HepG2 (cell line): Measurements from ENCODE around the gene IL6R. TPM values are rescaled to one million over a fixed set of nuclear protein-coding genes. Genes with fewer than 3 reads are reported as not detected.
A peak's percentile ranks its signal among the peaks of the same experiment; 100 is the strongest.

ENCODE experiments used
- ATF1 ChIP-seq: IDR thresholded peaks from 2 replicates; pipeline ENCODE4 v1.6.1; 2016; ENCODE audit warnings: mild to moderate bottlenecking, control low read depth
- ATF7 ChIP-seq, 2 experiments: fragments of 450-650 bp in 1 of 2; sonication (generic) in 1 of 2; formaldehyde crosslinking in 1 of 2; IDR thresholded peaks; 2 replicates each; pipeline versions ENCODE4 v1.4.0 to v1.6.1; 2016 to 2020; ENCODE audit warnings: antibody characterized with exemption in 1 of 2, mild to moderate bottlenecking in 1 of 2, missing genetic modification reagents in 1 of 2
- CCDC6 ChIP-seq: sonication (generic); formaldehyde crosslinking; IDR thresholded peaks from 2 replicates; pipeline ENCODE4 v1.8.1; 2022; ENCODE audit warnings: mild to moderate bottlenecking, missing genetic modification reagents, moderate library complexity
- CEBPG ChIP-seq: IDR thresholded peaks from 2 replicates; pipeline ENCODE4 v1.6.1; 2016
- CTCF ChIP-seq: sonication (generic); formaldehyde crosslinking; IDR thresholded peaks from 2 replicates; pipeline ENCODE4 v1.5.0; 2020; ENCODE audit warnings: mild to moderate bottlenecking, missing genetic modification reagents, moderate library complexity
- FOXK1 ChIP-seq: sonication (generic); formaldehyde crosslinking; IDR thresholded peaks from 2 replicates; pipeline ENCODE4 v1.4.0; 2020; ENCODE audit warnings: low read depth, missing genetic modification reagents, borderline replicate concordance
- HNRNPLL ChIP-seq: fragments of 200-400 bp; formaldehyde crosslinking; IDR thresholded peaks from 2 replicates; pipeline ENCODE4 v1.6.1; 2017; ENCODE audit warnings: mild to moderate bottlenecking, low read depth, low read length; ENCODE audit not compliant: poor library complexity, severe bottlenecking
- ISX ChIP-seq: sonication (generic); formaldehyde crosslinking; conservative IDR thresholded peaks from 2 replicates; pipeline ENCODE4 v1.5.0; 2020; ENCODE audit warnings: missing genetic modification reagents
- KDM1A ChIP-seq: IDR thresholded peaks from 2 replicates; pipeline ENCODE4 v1.6.1; 2016; ENCODE audit warnings: missing compliant biosample characterization
- KDM5B ChIP-seq: sonication (generic); formaldehyde crosslinking; IDR thresholded peaks from 2 replicates; pipeline ENCODE4 v1.4.0; 2020; ENCODE audit warnings: missing genetic modification reagents, mild to moderate bottlenecking, borderline replicate concordance
- KLF6 ChIP-seq: IDR thresholded peaks from 2 replicates; pipeline ENCODE4 v1.8.0; 2016; ENCODE audit warnings: missing biosample characterization, missing genetic modification reagents
- MYPOP ChIP-seq: sonication (generic); formaldehyde crosslinking; IDR thresholded peaks from 2 replicates; pipeline ENCODE4 v1.8.1; 2023; ENCODE audit warnings: mild to moderate bottlenecking, moderate library complexity, missing genetic modification reagents
- NFYB ChIP-seq: sonication (generic); formaldehyde crosslinking; IDR thresholded peaks from 2 replicates; pipeline ENCODE4 v1.4.0; 2020; ENCODE audit warnings: missing genetic modification reagents
- PCBP2 ChIP-seq: fragments of 200-400 bp; formaldehyde crosslinking; optimal IDR thresholded peaks from 2 replicates; pipeline ENCODE3; 2018; ENCODE audit warnings: low read length, low read depth; ENCODE audit not compliant: poor library complexity, severe bottlenecking
- PHF21A ChIP-seq: sonication (generic); formaldehyde crosslinking; IDR thresholded peaks from 2 replicates; pipeline ENCODE4 v1.5.0; 2020; ENCODE audit warnings: mild to moderate bottlenecking, missing genetic modification reagents
- POLR2A ChIP-seq, 2 experiments: IDR thresholded peaks; 2 replicates each; pipeline ENCODE4 v1.6.1; 2011; ENCODE audit warnings: low read depth in 2 of 2, low read length in 2 of 2, mild to moderate bottlenecking in 1 of 2, moderate library complexity in 1 of 2; ENCODE audit not compliant: insufficient read depth in 1 of 2
- POLR2AphosphoS2 ChIP-seq: IDR thresholded peaks from 2 replicates; pipeline ENCODE4 v1.6.1; 2011; ENCODE audit warnings: low read depth, low read length, improper control_type of control experiment
- RORA ChIP-seq: sonication (generic); formaldehyde crosslinking; IDR thresholded peaks from 2 replicates; pipeline ENCODE4 v1.5.0; 2020; ENCODE audit warnings: mild to moderate bottlenecking, missing genetic modification reagents, moderate library complexity
- SETDB1 ChIP-seq: sonication (generic); formaldehyde crosslinking; IDR thresholded peaks from 2 replicates; pipeline ENCODE4 v1.5.1; 2020; ENCODE audit warnings: missing genetic modification reagents, mild to moderate bottlenecking, borderline replicate concordance
- SMC3 ChIP-seq: IDR thresholded peaks from 2 replicates; pipeline ENCODE4 v1.6.1; 2011; ENCODE audit warnings: low read length, improper control_type of control experiment
- SRF ChIP-seq: IDR thresholded peaks from 2 replicates; pipeline ENCODE4 v1.6.1; 2011; ENCODE audit warnings: mild to moderate bottlenecking, low read depth, low read length, moderate library complexity
- ZBTB37 ChIP-seq: sonication (generic); formaldehyde crosslinking; IDR thresholded peaks from 2 replicates; pipeline ENCODE4 v1.4.0; 2020; ENCODE audit warnings: mild to moderate bottlenecking, missing genetic modification reagents
- ZBTB38 ChIP-seq: sonication (generic); formaldehyde crosslinking; IDR thresholded peaks from 2 replicates; pipeline ENCODE4 v1.5.1; 2020; ENCODE audit warnings: mild to moderate bottlenecking, missing genetic modification reagents
- ZFP62 ChIP-seq: sonication (generic); formaldehyde crosslinking; IDR thresholded peaks from 2 replicates; pipeline ENCODE4 v1.4.0; 2020; ENCODE audit warnings: missing genetic modification reagents
- ZNF362 ChIP-seq: sonication (generic); formaldehyde crosslinking; IDR thresholded peaks from 2 replicates; pipeline ENCODE4 v1.4.0; 2020; ENCODE audit warnings: missing genetic modification reagents, mild to moderate bottlenecking, borderline replicate concordance
- ZNF619 ChIP-seq: sonication (generic); formaldehyde crosslinking; IDR thresholded peaks from 2 replicates; pipeline ENCODE4 v1.4.0; 2020; ENCODE audit warnings: mild to moderate bottlenecking, missing genetic modification reagents
- ZNF749 ChIP-seq: sonication (generic); formaldehyde crosslinking; IDR thresholded peaks from 2 replicates; pipeline ENCODE4 v1.8.0; 2022; ENCODE audit warnings: mild to moderate bottlenecking, missing genetic modification reagents, moderate library complexity, borderline replicate concordance
- ZNF878 ChIP-seq: sonication (generic); formaldehyde crosslinking; IDR thresholded peaks from 2 replicates; pipeline ENCODE4 v1.8.1; 2023; ENCODE audit warnings: mild to moderate bottlenecking, missing genetic modification reagents, moderate library complexity
- polyA plus RNA-seq, 8 experiments: library from polyadenylated mRNA; depleted of rRNA in 3 of 8; stranded (reverse) in 7 of 8; unstranded in 1 of 8; fragments of >200 nt; fragmentation: Illumina TruSeq in 4 of 8; extraction: Trizol in 4 of 8; gene quantifications; 2 replicates each; pipeline versions ENCODE4 v1.2.1 to v1.2.3, GENCODE V29; 2011 to 2016; ENCODE audit warnings: low read depth in 4 of 8, missing spikeins in 1 of 8, mixed read lengths in 1 of 8; ENCODE audit not compliant: insufficient read depth in 1 of 8
- total RNA-seq, 5 experiments: library from RNA; depleted of rRNA; stranded (reverse); fragments of >200 nt; fragmentation: Illumina TruSeq; extraction: Trizol; gene quantifications; 2 replicates each; pipeline ENCODE4 v1.2.3, GENCODE V29; 2016; ENCODE audit warnings: low read depth in 1 of 5

The IL6R gene
- total and polyA plus RNA-seq, 2 of the 13 experiments (the other 11 are each of a cell fraction or from before 2014, with no cell fraction given), result 5.0 to 24.5 TPM

- TF ChIP-seq ZNF362 (CRISPR knock-in tag) (no peak), POLR2A (IDR thresholded peaks at IDR 0.05; ENCODE audit: insufficient read depth in 1 of 2, low read depth in 2 of 2, low read length in 2 of 2) (no peak), FOXK1 (CRISPR knock-in tag) (peak; percentile 50; the same call in 1 of the 2 replicates), ATF1 (CRISPR knock-in tag) (no peak), SMC3 (peak; percentile 90), ISX (CRISPR knock-in tag) (no peak), KDM5B (CRISPR knock-in tag) (no peak), CTCF (CRISPR knock-in tag) (peak; percentile 90), NFYB (CRISPR knock-in tag) (no peak), KDM1A (CRISPR knock-in tag) (no peak), ATF7 (IDR thresholded peaks at IDR 0.05) (no peak), ATF7 (CRISPR knock-in tag; IDR thresholded peaks at IDR 0.05) (no peak), ZNF878 (CRISPR knock-in tag) (no peak), MYPOP (CRISPR knock-in tag) (no peak), ZBTB37 (CRISPR knock-in tag) (no peak), ZNF749 (CRISPR knock-in tag) (no peak), HNRNPLL (no peak), KLF6 (CRISPR knock-in tag) (no peak), PCBP2 (no peak), ZNF619 (CRISPR knock-in tag) (no peak), PHF21A (no peak), POLR2AphosphoS2 (no peak), RORA (CRISPR knock-in tag) (no peak), ZFP62 (CRISPR knock-in tag) (no peak), ZBTB38 (no peak), CEBPG (CRISPR knock-in tag) (0 out of 2 replicates have a peak, but pooled peaks have one; percentile 10), SETDB1 (CRISPR knock-in tag) (no peak), SRF (peak; percentile 48; the same call in 1 of the 2 replicates), CCDC6 (CRISPR knock-in tag) (no peak)
These were observed 74.8 kb downstream of the IL6R start (continued) for GRCh38 chr1:154479764-154480421.
